ENCODE data around the gene RBM3. TPM values are rescaled to one million over a fixed set of nuclear protein-coding genes. Genes with fewer than 3 reads are reported as not detected.

RBM3 gene
- total RNA-seq, 2 donors from 2014 or later, result 184 to 194 TPM

DNA sequence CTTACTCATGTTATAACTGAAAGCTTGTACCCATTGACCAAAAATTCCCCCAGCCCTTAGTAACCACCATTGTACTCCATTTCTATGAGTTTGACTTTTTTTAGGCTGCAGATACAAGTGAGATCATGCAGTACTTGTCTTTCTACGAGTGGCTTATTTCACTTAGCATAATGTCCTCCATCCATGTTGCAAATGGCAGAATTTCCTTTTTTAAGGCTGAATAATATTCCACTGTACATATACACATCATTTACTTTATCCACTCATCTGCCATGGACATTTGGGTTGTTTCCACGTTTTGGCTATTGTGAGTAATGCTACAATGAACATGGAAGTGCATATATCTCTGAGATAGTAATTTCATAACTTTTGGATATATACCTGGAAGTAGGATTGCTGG, 10.4 kb downstream of the RBM3 start:
- 53 to 66% methylated on average over 2 of the region's 2 CpGs for WGBS, 2 donors
- no peak for DNase-seq
- Histone ChIP-seq H3K27me3 (no peaks in the 10 kb centered on the region), H3K4me3 (no peak overlapping the region), H3K4me1 (peaks cover 8% of the 10 kb centered on the region), H3K27ac (no peak overlapping the region), H3K36me3 (replicated peaks in 1 of 2; ENCODE audit: insufficient read depth in 1 of 2, low read depth in 2 of 2) (no peaks in the 10 kb centered on the region), H3K9me3 (no peaks in the 10 kb centered on the region)
- no peak for TF ChIP-seq POLR2A (IDR thresholded peaks at IDR 0.05)
- TF ChIP-seq, protein P1, sequence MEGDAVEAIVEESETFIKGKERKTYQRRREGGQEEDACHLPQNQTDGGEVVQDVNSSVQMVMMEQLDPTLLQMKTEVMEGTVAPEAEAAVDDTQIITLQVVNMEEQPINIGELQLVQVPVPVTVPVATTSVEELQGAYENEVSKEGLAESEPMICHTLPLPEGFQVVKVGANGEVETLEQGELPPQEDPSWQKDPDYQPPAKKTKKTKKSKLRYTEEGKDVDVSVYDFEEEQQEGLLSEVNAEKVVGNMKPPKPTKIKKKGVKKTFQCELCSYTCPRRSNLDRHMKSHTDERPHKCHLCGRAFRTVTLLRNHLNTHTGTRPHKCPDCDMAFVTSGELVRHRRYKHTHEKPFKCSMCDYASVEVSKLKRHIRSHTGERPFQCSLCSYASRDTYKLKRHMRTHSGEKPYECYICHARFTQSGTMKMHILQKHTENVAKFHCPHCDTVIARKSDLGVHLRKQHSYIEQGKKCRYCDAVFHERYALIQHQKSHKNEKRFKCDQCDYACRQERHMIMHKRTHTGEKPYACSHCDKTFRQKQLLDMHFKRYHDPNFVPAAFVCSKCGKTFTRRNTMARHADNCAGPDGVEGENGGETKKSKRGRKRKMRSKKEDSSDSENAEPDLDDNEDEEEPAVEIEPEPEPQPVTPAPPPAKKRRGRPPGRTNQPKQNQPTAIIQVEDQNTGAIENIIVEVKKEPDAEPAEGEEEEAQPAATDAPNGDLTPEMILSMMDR (IDR thresholded peaks at IDR 0.05), result no peak
- ATAC-seq, result no peak
- intact Hi-C loops (cut with DNase I), result no loop called here

DNA sequence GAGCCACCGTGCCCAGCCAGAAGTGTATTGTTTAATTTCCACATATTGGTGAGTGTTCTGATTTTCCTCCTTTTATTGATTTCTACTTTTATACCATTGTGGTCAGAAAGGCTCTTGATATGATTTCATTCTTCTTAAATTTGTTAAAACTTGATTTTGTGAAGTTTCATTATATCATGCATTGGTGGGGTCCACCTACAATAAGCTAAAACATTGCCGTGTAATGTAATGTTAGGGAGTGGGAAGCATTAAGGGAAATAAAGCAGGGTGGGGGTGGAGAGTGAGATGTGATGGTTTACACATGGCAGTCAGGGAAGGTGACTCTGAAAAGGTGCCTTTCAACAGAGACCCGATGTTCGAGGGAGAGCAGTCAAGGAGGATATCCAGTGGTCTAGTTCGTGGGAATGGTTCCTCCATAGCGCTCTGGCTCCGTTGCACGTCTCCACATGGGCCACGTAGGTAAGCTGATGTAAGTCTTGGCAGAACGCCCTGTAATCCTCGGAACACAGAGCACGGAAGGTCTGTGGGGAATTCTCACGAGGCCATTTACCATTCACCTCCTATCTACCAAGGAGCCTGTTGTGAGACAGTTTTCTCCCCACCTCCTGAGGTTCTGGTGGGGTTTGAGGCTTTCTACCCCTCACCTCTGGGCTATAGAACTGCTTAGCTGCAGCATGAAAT, 15.3 kb downstream of the RBM3 start:
- TF ChIP-seq POLR2A (IDR thresholded peaks at IDR 0.05), result peak; percentile 58 to 89 (median 78)
- TF ChIP-seq, protein P1 (IDR thresholded peaks at IDR 0.05), result no peak
- H3K36me3 ChIP-seq (replicated peaks in 1 of 2; ENCODE audit: insufficient read depth in 1 of 2, low read depth in 2 of 2), result no peaks in the 10 kb centered on the region
- H3K27ac ChIP-seq, result peak overlapping the region; percentile 81 to 89 (median 85)
- WGBS, 2 donors, result 33 to 55% methylated on average over 8 to 10 of the region's 13 CpGs
- intact Hi-C loops (cut with DNase I), result no loop called here
- ATAC-seq (peak; percentile 79), DNase-seq (peak; percentile 75 to 88 (median 85))
- H3K9me3 ChIP-seq, result no peaks in the 10 kb centered on the region
- H3K27me3 ChIP-seq, result no peaks in the 10 kb centered on the region
- no peak overlapping the region for H3K4me3 ChIP-seq
- peaks cover 15% of the 10 kb centered on the region for H3K4me1 ChIP-seq

DNA sequence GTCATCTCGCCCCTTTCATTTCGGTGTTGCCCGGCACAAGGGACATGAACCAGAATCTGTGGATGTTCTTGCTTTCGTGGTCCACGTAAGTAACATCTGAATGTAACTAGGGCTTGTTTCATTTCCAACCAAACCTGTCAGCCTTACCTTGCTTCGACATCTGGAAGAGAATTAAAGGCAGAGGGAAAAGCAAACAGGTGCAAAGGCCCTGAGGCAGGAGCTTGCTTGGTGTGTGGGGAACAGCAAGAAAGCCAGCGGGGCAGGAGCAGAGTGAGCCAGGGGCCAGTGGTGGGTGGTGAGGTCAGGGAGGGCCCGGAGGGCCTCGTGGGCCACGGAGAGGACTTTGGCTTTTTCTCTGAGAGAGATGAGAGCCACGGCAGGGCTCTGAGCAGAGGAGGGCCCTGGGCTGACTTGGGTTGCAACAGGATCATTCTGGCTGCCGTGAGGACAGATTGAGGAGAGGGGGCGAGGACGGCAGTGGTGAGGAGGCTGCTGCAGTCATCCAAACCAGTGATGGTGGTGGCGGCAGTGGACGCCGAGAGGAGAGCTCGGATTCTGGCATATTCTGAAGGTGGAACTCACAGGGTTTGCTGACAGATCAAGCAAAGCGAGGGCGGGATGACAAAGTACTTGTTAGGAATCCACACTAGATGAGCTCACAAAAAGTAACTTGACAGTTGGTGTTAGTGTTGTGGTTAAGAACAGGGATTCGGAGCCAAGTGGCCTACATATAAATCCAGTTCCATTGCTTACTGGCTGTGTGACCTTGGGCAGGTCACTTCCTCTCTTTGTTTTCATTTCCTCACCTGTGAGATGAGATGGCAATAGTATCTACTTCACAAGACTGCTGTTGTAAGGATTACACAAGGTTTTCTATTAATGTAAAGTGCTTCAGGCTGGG, 16.2 kb downstream of the RBM3 start:
- intact Hi-C loops (cut with DNase I), result no loop called here

DNA sequence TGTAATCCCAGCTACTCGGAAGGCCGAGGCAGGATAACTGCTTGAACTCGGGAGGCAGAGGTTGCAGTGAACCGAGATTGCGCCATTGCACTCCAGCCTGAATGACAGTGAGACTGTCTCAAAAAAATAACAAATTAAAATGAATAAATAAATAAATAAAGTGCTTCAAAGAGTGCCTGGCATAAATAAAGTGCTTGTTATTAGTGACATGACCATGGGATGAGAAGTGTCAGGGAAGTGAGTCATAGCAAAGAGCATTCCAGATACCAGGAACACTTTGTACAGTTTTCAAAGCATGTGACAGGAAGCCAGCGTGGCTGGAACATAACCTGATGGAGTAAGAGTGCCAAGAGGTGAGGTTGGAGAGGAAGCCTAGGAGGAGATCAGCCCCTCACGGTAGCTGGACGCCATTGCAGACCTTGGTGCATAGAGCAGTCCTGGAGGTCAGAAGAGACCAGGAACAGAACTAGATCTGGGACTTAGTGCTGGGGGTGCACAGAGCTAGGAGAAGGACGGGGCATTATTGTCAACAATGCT, 17.0 kb downstream of the RBM3 start:
- H3K4me1 ChIP-seq, result peaks cover 19% of the 10 kb centered on the region
- ATAC-seq (peak; percentile 85), DNase-seq (peak; percentile 71 to 85 (median 84))
- intact Hi-C loops (cut with DNase I), result no loop called here
- no peaks in the 10 kb centered on the region for H3K9me3 ChIP-seq
- peak; percentile 68 to 73 (median 70) for TF ChIP-seq POLR2A (IDR thresholded peaks at IDR 0.05)
- TF ChIP-seq, protein P1 (IDR thresholded peaks at IDR 0.05), result peak in 4 of 7 experiments; percentile 35 to 47 (median 42)
- peak overlapping the region; percentile 81 to 89 (median 85) for H3K27ac ChIP-seq
- WGBS, 2 donors, result 16 to 52% methylated on average over 4 to 9 of the region's 9 CpGs
- no peaks in the 10 kb centered on the region for H3K27me3 ChIP-seq
- H3K4me3 ChIP-seq, result no peak overlapping the region
- no peaks in the 10 kb centered on the region for H3K36me3 ChIP-seq (replicated peaks in 1 of 2; ENCODE audit: insufficient read depth in 1 of 2, low read depth in 2 of 2)

More for the DNA sequence above, 16.2 kb downstream of the RBM3 start:
- no peak overlapping the region for H3K4me3 ChIP-seq
- no peaks in the 10 kb centered on the region for H3K36me3 ChIP-seq (replicated peaks in 1 of 2; ENCODE audit: insufficient read depth in 1 of 2, low read depth in 2 of 2)
- peak overlapping the region; percentile 81 to 89 (median 85) for H3K27ac ChIP-seq
- DNase-seq, result no peak
- TF ChIP-seq POLR2A (IDR thresholded peaks at IDR 0.05), result peak in 2 of 3 donors; percentile 3 to 14
- TF ChIP-seq, protein P1 (IDR thresholded peaks at IDR 0.05), result no peak
- H3K9me3 ChIP-seq, result no peaks in the 10 kb centered on the region
- H3K27me3 ChIP-seq, result no peaks in the 10 kb centered on the region
- WGBS, 2 donors, result 70 to 83% methylated on average over 10 to 19 of the region's 21 CpGs
- ATAC-seq, result peak; percentile 37
- H3K4me1 ChIP-seq, result peaks cover 15% of the 10 kb centered on the region

Measured in body of pancreas (tissue), 4 donors.